MG63 (cell line): ENCODE data around the gene RUFY1. TPM values are rescaled to one million over a fixed set of nuclear protein-coding genes. Genes with fewer than 3 reads are reported as not detected.
"Not testable (repeated sequence)": the region's sequence is repeated elsewhere in the genome, so short reads cannot be mapped to it uniquely, and the experiment has no call there.

Experiments
- DNase-seq: peaks from one replicate; pipeline ENCODE4 v3.0.0-alpha.2; 2020
- H3K27me3 ChIP-seq: fragments of 250-450 bp; sonication (Bioruptor Pico); 2 replicates; pipeline ENCODE4 v1.5.1; 2020; ENCODE audit warnings: mild to moderate bottlenecking, moderate library complexity
- H3K36me3 ChIP-seq: fragments of 250-450 bp; sonication (Bioruptor Pico); 2 replicates; pipeline ENCODE4 v1.5.1; 2020; ENCODE audit warnings: mild to moderate bottlenecking, moderate library complexity
- H3K4me3 ChIP-seq: fragments of 250-450 bp; sonication (Bioruptor Pico); 2 replicates; pipeline ENCODE4 v1.5.1; 2020; ENCODE audit warnings: mild to moderate bottlenecking, moderate library complexity
- H3K9me3 ChIP-seq: fragments of 250-450 bp; sonication (Bioruptor Pico); 2 replicates; pipeline ENCODE4 v1.5.1; 2020; ENCODE audit warnings: mild to moderate bottlenecking, moderate library complexity
- total RNA-seq: library from RNA; depleted of rRNA; stranded (reverse); fragments of >200 nt; shearing (Covaris generic); gene quantifications from 2 replicates; pipeline ENCODE4 v1.2.3, GENCODE V29; 2014; ENCODE audit warnings: low replicate concordance

The RUFY1 gene
- total RNA-seq, 1 experiment from 2014 or later: 65.6 TPM

GRCh38 chr5:179623906-179624741, 73.8 kb downstream of the RUFY1 start:
- H3K36me3 ChIP-seq: peaks cover 41% of the 10 kb centered on the region
- H3K9me3 ChIP-seq: no peaks in the 10 kb centered on the region
- no peaks in the 10 kb centered on the region for H3K27me3 ChIP-seq
- peak; percentile 93 for DNase-seq
- H3K4me3 ChIP-seq: peak overlapping the region; percentile 81

GRCh38 chr5:179624841-179625271, 74.5 kb downstream of the RUFY1 start:
- Histone ChIP-seq H3K4me3 (peak overlapping the region; percentile 81), H3K9me3 (no peaks in the 10 kb centered on the region), H3K36me3 (peaks cover 34% of the 10 kb centered on the region), H3K27me3 (no peaks in the 10 kb centered on the region)
- no peak for DNase-seq

- not testable (repeated sequence) for DNase-seq, H3K36me3 ChIP-seq, H3K27me3 ChIP-seq, H3K9me3 ChIP-seq
- peak overlapping the region; percentile 51 for H3K4me3 ChIP-seq
These were observed 83.4 kb downstream of the RUFY1 start for GRCh38 chr5:179633501-179634369.

GRCh38 chr5:179634370-179635172, 84.2 kb downstream of the RUFY1 start:
- not testable (repeated sequence) for H3K27me3 ChIP-seq, H3K4me3 ChIP-seq, H3K9me3 ChIP-seq, H3K36me3 ChIP-seq
- DNase-seq: peak; percentile 23

GRCh38 chr5:179639296-179639695, 88.9 kb downstream of the RUFY1 start:
- H3K36me3 ChIP-seq, H3K9me3 ChIP-seq, H3K27me3 ChIP-seq, DNase-seq, H3K4me3 ChIP-seq: not testable (repeated sequence)

GRCh38 chr5:179641745-179642144, 91.4 kb downstream of the RUFY1 start:
- DNase-seq, H3K9me3 ChIP-seq, H3K4me3 ChIP-seq, H3K27me3 ChIP-seq, H3K36me3 ChIP-seq: not testable (repeated sequence)

GRCh38 chr5:179642626-179643025, 92.3 kb downstream of the RUFY1 start:
- not testable (repeated sequence) for H3K9me3 ChIP-seq, H3K4me3 ChIP-seq, DNase-seq, H3K27me3 ChIP-seq, H3K36me3 ChIP-seq

- H3K4me3 ChIP-seq, DNase-seq, H3K27me3 ChIP-seq, H3K36me3 ChIP-seq, H3K9me3 ChIP-seq: not testable (repeated sequence)
These were observed 93.0 kb downstream of the RUFY1 start for GRCh38 chr5:179643141-179643920.

- not testable (repeated sequence) for DNase-seq, H3K27me3 ChIP-seq, H3K9me3 ChIP-seq, H3K4me3 ChIP-seq, H3K36me3 ChIP-seq
These were observed 94.4 kb downstream of the RUFY1 start for GRCh38 chr5:179644766-179645165.

- Histone ChIP-seq H3K36me3 (no peaks in the 10 kb centered on the region), H3K4me3 (no peak overlapping the region), H3K9me3 (no peaks in the 10 kb centered on the region), H3K27me3 (peaks cover 10% of the 10 kb centered on the region; the same call in 1 of the 2 replicates)
- no peak for DNase-seq
These were observed 98.1 kb downstream of the RUFY1 start for GRCh38 chr5:179648410-179648809.

GRCh38 chr5:179649166-179649703, 98.9 kb downstream of the RUFY1 start:
- not testable (repeated sequence) for H3K9me3 ChIP-seq

GRCh38 chr5:179650245-179650644, 99.9 kb downstream of the RUFY1 start:
- H3K36me3 ChIP-seq, H3K9me3 ChIP-seq, H3K4me3 ChIP-seq, H3K27me3 ChIP-seq, DNase-seq: not testable (repeated sequence)

More at GRCh38 chr5:179649166-179649703, 98.9 kb downstream of the RUFY1 start:
- H3K27me3 ChIP-seq, H3K36me3 ChIP-seq, DNase-seq, H3K4me3 ChIP-seq: not testable (repeated sequence)

- not testable (repeated sequence) for H3K27me3 ChIP-seq, H3K4me3 ChIP-seq, H3K9me3 ChIP-seq, H3K36me3 ChIP-seq, DNase-seq
These were observed 102.8 kb downstream of the RUFY1 start for GRCh38 chr5:179653135-179653534.

- not testable (repeated sequence) for H3K27me3 ChIP-seq, H3K9me3 ChIP-seq, H3K4me3 ChIP-seq, H3K36me3 ChIP-seq
- DNase-seq: peak; percentile 17
These were observed 107.2 kb downstream of the RUFY1 start for GRCh38 chr5:179657302-179658178.

- H3K27me3 ChIP-seq, H3K9me3 ChIP-seq, H3K36me3 ChIP-seq: not testable (repeated sequence)
- peak overlapping the region; percentile 71 for H3K4me3 ChIP-seq
- peak; percentile 12 for DNase-seq
These were observed 108.0 kb downstream of the RUFY1 start for GRCh38 chr5:179658179-179658856.
